Vagina (tissue), 2 donors: ENCODE measurements around the gene RAMACL. TPM values are rescaled to one million over a fixed set of nuclear protein-coding genes. Genes with fewer than 3 reads are reported as not detected.

Experiments used
- DNase-seq, 2 donors: peaks; one replicate each; pipeline ENCODE4 v3.0.0-alpha.2; 2017; ENCODE audit errors: extremely low spot score in 2 of 2
- H3K27ac ChIP-seq: fragments of 200-600 bp; sonication (generic); one replicate; pipeline ENCODE4 v1.5.1; 2019
- H3K27me3 ChIP-seq: fragments of 200-600 bp; sonication (generic); one replicate; pipeline ENCODE4 v1.5.1; 2019
- H3K36me3 ChIP-seq, 2 donors: fragments of 200-600 bp; sonication (generic); one replicate each; pipeline ENCODE4 v1.5.1; 2017 to 2019
- H3K4me1 ChIP-seq: fragments of 200-600 bp; sonication (generic); one replicate; pipeline ENCODE4 v1.5.1; 2019
- H3K4me3 ChIP-seq, 2 donors: fragments of 200-600 bp; sonication (generic); 1 replicate in 1 of 2; 2 replicates in 1 of 2; pipeline ENCODE4 v1.5.1; 2016 to 2019
- H3K9me3 ChIP-seq: fragments of 200-600 bp; sonication (generic); one replicate; pipeline ENCODE4 v1.5.1; 2019
- POLR2A ChIP-seq, 2 donors: fragments of 450-650 bp; IDR thresholded peaks; one replicate each; pipeline ENCODE4 v1.6.1; 2017; ENCODE audit warnings: antibody characterized with exemption in 2 of 2, mild to moderate bottlenecking in 2 of 2, moderate library complexity in 2 of 2
- POLR2AphosphoS5 ChIP-seq, 2 donors: sonication (generic); formaldehyde crosslinking; IDR thresholded peaks; one replicate each; pipeline ENCODE4 v1.9.0; 2017; ENCODE audit warnings: antibody characterized with exemption in 2 of 2, mild to moderate bottlenecking in 2 of 2, low read depth in 1 of 2; ENCODE audit not compliant: insufficient read depth in 1 of 2
- intact Hi-C: fragments of 100-400 bp; cut with DNase I; formaldehyde crosslinking; loops from one replicate; pipeline ENCODE4 v1.15.1; 2023
- total RNA-seq: library from RNA; depleted of rRNA; stranded (reverse); fragments of >200 nt; gene quantifications from one replicate; pipeline ENCODE4 v1.2.3, GENCODE V29; 2016
- TF ChIP-seq, protein P1 (sequence below), 3 experiments: fragments of 450-650 bp in 2 of 3; fragments of 200-600 bp in 1 of 3; sonication (generic) in 1 of 3; IDR thresholded peaks; one replicate each; pipeline ENCODE4 v1.5.1; 2017 to 2019; ENCODE audit warnings: antibody characterized with exemption in 3 of 3, mild to moderate bottlenecking in 2 of 3, moderate library complexity in 2 of 3

RAMACL gene
- total RNA-seq, 1 donor from 2014 or later, result 2.2 TPM

DNA sequence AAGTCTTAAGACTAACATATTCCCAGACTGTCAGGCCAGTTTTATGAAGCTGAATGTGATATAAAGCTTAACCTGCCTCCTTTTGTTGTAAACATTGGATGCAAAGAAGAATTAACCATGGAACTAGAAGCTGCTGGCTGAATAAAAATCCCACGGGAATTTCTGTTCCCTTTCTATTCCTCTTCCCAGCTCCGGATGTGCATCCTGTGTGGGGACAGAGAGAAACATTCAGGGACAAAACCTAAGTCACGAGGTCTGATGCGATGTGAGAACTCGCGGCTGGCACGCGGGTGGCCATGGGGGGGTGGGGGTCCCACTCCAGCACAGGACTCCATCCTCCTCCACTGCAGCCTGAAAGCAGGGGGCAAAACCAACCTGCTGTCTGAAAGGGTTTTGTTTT, 32.2 kb downstream of the RAMACL start:
- Histone ChIP-seq H3K27me3 (no peaks in the 10 kb centered on the region), H3K27ac (peak overlapping the region; percentile 63), H3K4me1 (peaks cover 52% of the 10 kb centered on the region), H3K4me3 (no peak overlapping the region), H3K36me3 (no peaks in the 10 kb centered on the region), H3K9me3 (no peaks in the 10 kb centered on the region)
- no peak for DNase-seq
- intact Hi-C loops, result no loop called here
- TF ChIP-seq, protein P1, sequence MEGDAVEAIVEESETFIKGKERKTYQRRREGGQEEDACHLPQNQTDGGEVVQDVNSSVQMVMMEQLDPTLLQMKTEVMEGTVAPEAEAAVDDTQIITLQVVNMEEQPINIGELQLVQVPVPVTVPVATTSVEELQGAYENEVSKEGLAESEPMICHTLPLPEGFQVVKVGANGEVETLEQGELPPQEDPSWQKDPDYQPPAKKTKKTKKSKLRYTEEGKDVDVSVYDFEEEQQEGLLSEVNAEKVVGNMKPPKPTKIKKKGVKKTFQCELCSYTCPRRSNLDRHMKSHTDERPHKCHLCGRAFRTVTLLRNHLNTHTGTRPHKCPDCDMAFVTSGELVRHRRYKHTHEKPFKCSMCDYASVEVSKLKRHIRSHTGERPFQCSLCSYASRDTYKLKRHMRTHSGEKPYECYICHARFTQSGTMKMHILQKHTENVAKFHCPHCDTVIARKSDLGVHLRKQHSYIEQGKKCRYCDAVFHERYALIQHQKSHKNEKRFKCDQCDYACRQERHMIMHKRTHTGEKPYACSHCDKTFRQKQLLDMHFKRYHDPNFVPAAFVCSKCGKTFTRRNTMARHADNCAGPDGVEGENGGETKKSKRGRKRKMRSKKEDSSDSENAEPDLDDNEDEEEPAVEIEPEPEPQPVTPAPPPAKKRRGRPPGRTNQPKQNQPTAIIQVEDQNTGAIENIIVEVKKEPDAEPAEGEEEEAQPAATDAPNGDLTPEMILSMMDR (IDR thresholded peaks at IDR 0.05), result no peak
- TF ChIP-seq POLR2A (IDR thresholded peaks at IDR 0.05), result no peak
- TF ChIP-seq POLR2AphosphoS5 (IDR thresholded peaks at IDR 0.05; ENCODE audit: insufficient read depth in 1 of 2, low read depth in 1 of 2), result peak in 1 of 2 donors; percentile 12

DNA sequence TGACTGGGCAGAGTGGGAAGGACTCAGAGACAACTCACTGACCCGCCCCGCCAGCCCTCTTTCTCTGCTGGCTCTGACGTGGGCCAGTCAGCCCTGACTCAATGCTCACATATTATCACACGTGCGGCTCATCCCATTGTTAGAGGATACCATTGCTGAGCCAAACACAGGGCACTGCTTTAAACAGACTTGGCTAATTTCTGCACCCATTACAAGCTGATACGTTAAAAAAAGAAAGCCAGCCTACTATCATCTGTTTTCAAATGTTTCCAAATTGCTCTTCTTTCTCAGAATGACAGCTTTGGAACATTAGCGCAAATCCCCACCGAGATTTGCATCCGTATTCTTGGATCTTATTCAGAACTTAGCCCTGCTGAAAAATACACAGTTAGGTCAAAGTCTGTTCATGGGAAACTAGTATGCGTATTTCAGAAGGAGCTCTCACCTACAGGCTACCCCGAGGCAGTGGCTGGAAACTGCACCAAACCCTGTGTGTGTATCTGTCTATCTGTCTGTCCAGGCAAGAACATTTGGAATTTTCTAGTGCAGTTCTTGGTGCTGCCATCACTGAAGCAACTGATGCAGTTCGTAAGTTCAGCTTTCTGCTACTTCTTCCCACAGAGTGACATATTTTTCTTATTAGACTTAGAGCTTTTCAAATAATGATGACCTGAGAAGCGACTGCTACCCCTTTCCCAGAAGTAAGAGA, 32.8 kb downstream of the RAMACL start:
- Histone ChIP-seq H3K36me3 (no peaks in the 10 kb centered on the region), H3K9me3 (no peaks in the 10 kb centered on the region), H3K4me1 (peaks cover 52% of the 10 kb centered on the region), H3K27me3 (no peaks in the 10 kb centered on the region), H3K27ac (peak overlapping the region; percentile 63), H3K4me3 (no peak overlapping the region)
- TF ChIP-seq, protein P1 (IDR thresholded peaks at IDR 0.05), result no peak
- TF ChIP-seq POLR2AphosphoS5 (IDR thresholded peaks at IDR 0.05; ENCODE audit: insufficient read depth in 1 of 2, low read depth in 1 of 2), result peak in 1 of 2 donors; percentile 18
- intact Hi-C loops, result no loop called here
- no peak for DNase-seq

GRCh38 chr6:166552600-166552999, 33.9 kb downstream of the RAMACL start:
- Histone ChIP-seq H3K4me1 (peaks cover 43% of the 10 kb centered on the region), H3K36me3 (no peaks in the 10 kb centered on the region), H3K27me3 (no peaks in the 10 kb centered on the region), H3K4me3 (no peak overlapping the region), H3K27ac (peak overlapping the region; percentile 63), H3K9me3 (no peaks in the 10 kb centered on the region)
- no peak for DNase-seq
- TF ChIP-seq POLR2A (IDR thresholded peaks at IDR 0.05), result no peak
- TF ChIP-seq, protein P1 (IDR thresholded peaks at IDR 0.05), result no peak
- TF ChIP-seq POLR2AphosphoS5 (IDR thresholded peaks at IDR 0.05; ENCODE audit: insufficient read depth in 1 of 2, low read depth in 1 of 2), result no peak
- intact Hi-C loops, result no loop called here

DNA sequence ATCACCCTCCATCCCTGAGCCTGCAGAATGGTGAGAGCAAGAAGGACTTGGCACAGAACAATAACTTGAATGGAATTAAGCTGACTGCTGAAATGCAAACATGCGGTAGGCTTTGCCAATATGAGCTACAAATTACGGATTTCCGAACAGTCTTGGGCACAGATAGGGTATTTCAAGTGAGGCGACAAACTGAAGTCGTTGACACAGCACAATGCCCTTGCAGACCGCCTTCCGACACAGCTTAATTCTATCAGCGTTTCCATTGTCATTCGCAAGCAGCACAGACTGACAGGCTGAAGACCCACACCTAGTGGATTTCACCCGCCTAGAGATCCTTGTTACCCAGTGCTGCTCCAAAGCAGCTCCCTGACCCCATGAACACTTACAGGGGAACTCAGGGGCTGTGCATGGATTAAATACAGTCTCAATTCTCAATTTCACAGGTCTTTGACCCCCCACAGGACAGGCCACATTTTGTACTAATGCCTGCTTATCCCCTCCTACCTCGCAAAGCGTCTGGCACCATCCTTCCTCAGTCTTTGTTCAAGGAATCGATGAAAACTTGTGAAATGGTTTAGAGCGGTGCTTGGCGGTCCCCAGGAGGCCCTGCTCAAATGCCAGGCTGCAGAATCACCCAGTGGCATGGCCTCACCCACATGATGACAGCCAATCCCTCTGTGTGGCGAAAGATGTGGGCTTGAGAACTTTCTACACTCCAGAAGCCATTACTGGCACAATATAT, 34.6 kb downstream of the RAMACL start:
- no peak for DNase-seq
- Histone ChIP-seq H3K36me3 (no peaks in the 10 kb centered on the region), H3K4me3 (no peak overlapping the region), H3K4me1 (peaks cover 37% of the 10 kb centered on the region), H3K27me3 (no peaks in the 10 kb centered on the region), H3K27ac (no peak overlapping the region), H3K9me3 (no peaks in the 10 kb centered on the region)
- TF ChIP-seq, protein P1 (IDR thresholded peaks at IDR 0.05), result no peak
- TF ChIP-seq POLR2AphosphoS5 (IDR thresholded peaks at IDR 0.05; ENCODE audit: insufficient read depth in 1 of 2, low read depth in 1 of 2) (no peak), POLR2A (IDR thresholded peaks at IDR 0.05) (no peak)
- intact Hi-C loops, result no loop called here

- Histone ChIP-seq H3K27ac (no peak overlapping the region), H3K9me3 (no peaks in the 10 kb centered on the region), H3K36me3 (no peaks in the 10 kb centered on the region), H3K27me3 (no peaks in the 10 kb centered on the region), H3K4me1 (peaks cover 20% of the 10 kb centered on the region), H3K4me3 (no peak overlapping the region)
- no peak for TF ChIP-seq POLR2AphosphoS5 (IDR thresholded peaks at IDR 0.05; ENCODE audit: insufficient read depth in 1 of 2, low read depth in 1 of 2)
- DNase-seq, result no peak
- intact Hi-C loops, result no loop called here
These were observed 39.8 kb downstream of the RAMACL start for GRCh38 chr6:166546653-166547052.
